HG02973 (cell line): ENCODE measurements around the gene WDR37.
"Not testable (repeated sequence)": the region's sequence is repeated elsewhere in the genome, so short reads cannot be mapped to it uniquely, and the experiment has no call there.

Experiments used
- ATAC-seq: cut with Tn5 transposase; IDR thresholded peaks from one replicate; pipeline ENCODE4 v1.9.1; 2021; ENCODE audit warnings: moderate library complexity; ENCODE audit not compliant: unreplicated experiment

Gene WDR37

GRCh38 chr10:1101946-1102345, 45.8 kb downstream of the WDR37 start:
- no peak for ATAC-seq

- no peak for ATAC-seq
These were observed 46.2 kb downstream of the WDR37 start for GRCh38 chr10:1102416-1102815.

GRCh38 chr10:1102831-1103230, 46.6 kb downstream of the WDR37 start:
- ATAC-seq: no peak

- no peak for ATAC-seq
These were observed 47.4 kb downstream of the WDR37 start for GRCh38 chr10:1103551-1103950.

- ATAC-seq: no peak
These were observed 48.8 kb downstream of the WDR37 start for GRCh38 chr10:1104971-1105370.

GRCh38 chr10:1107004-1107403, 50.8 kb downstream of the WDR37 start:
- no peak for ATAC-seq

GRCh38 chr10:1107679-1108078, 51.5 kb downstream of the WDR37 start:
- ATAC-seq: no peak

GRCh38 chr10:1109795-1110673, 53.8 kb downstream of the WDR37 start:
- peak; percentile 73 for ATAC-seq

- no peak for ATAC-seq
These were observed 54.5 kb downstream of the WDR37 start for GRCh38 chr10:1110674-1111119.

GRCh38 chr10:1114315-1114714, 58.1 kb downstream of the WDR37 start:
- no peak for ATAC-seq

- ATAC-seq: no peak
These were observed 58.8 kb downstream of the WDR37 start for GRCh38 chr10:1114719-1115606.

- ATAC-seq: no peak
These were observed 59.4 kb downstream of the WDR37 start for GRCh38 chr10:1115607-1115955.

GRCh38 chr10:1116051-1116450, 59.9 kb downstream of the WDR37 start:
- ATAC-seq: no peak

GRCh38 chr10:1116696-1117280, 60.6 kb downstream of the WDR37 start:
- ATAC-seq: no peak

- ATAC-seq: no peak
These were observed 61.5 kb downstream of the WDR37 start for GRCh38 chr10:1117651-1118050.

- ATAC-seq: not testable (repeated sequence)
These were observed 62.1 kb downstream of the WDR37 start for GRCh38 chr10:1118318-1118717.

- ATAC-seq: no peak
These were observed 62.8 kb downstream of the WDR37 start for GRCh38 chr10:1119027-1119426.

- ATAC-seq: no peak
These were observed 63.3 kb downstream of the WDR37 start for GRCh38 chr10:1119501-1119900.

- no peak for ATAC-seq
These were observed 64.1 kb downstream of the WDR37 start for GRCh38 chr10:1120306-1120705.

GRCh38 chr10:1120801-1121211, 64.6 kb downstream of the WDR37 start:
- ATAC-seq: no peak

GRCh38 chr10:1121271-1121970, 65.2 kb downstream of the WDR37 start:
- ATAC-seq: no peak
